Measurements from ENCODE around the gene FBXO7. TPM values are rescaled to one million over a fixed set of nuclear protein-coding genes. Genes with fewer than 3 reads are reported as not detected.

Gene FBXO7
- total and polyA plus RNA-seq, 2 experiments from 2014 or later, result 83.7 to 120 TPM

DNA sequence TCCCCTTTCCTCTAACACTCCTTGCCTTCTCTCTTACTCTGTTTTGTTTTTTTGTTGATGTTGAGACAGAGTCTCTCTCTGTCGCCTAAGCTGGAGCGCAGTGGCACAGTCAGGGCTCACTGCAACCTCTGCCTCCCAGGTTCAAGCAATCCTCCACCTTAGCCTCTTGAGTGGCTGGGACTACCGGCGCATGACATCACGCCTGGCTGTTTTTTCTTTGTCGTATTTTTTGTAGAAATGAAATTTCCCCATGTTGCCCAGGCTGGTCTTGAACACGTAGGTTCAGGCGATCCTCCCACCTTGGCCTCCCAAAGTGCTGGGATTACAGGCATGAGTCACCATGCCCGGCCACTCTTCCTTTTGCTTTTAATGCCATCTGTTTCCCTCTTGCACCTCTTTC is 72.3 kb downstream of the FBXO7 start:
- Histone ChIP-seq H3K4me1 (ENCODE audit: low read depth) (no peaks in the 10 kb centered on the region), H3K27ac (no peak overlapping the region), H3K36me3 (no peaks in the 10 kb centered on the region), H3K9me3 (ENCODE audit: low read depth) (no peaks in the 10 kb centered on the region), H3K4me3 (no peak overlapping the region), H3K27me3 (no peaks in the 10 kb centered on the region)
- TF ChIP-seq, protein P1, sequence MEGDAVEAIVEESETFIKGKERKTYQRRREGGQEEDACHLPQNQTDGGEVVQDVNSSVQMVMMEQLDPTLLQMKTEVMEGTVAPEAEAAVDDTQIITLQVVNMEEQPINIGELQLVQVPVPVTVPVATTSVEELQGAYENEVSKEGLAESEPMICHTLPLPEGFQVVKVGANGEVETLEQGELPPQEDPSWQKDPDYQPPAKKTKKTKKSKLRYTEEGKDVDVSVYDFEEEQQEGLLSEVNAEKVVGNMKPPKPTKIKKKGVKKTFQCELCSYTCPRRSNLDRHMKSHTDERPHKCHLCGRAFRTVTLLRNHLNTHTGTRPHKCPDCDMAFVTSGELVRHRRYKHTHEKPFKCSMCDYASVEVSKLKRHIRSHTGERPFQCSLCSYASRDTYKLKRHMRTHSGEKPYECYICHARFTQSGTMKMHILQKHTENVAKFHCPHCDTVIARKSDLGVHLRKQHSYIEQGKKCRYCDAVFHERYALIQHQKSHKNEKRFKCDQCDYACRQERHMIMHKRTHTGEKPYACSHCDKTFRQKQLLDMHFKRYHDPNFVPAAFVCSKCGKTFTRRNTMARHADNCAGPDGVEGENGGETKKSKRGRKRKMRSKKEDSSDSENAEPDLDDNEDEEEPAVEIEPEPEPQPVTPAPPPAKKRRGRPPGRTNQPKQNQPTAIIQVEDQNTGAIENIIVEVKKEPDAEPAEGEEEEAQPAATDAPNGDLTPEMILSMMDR (IDR thresholded peaks at IDR 0.05; ENCODE audit: low read depth, low read length), result no peak
- DNase-seq (ENCODE audit: low read depth in 1 of 2, low spot score in 1 of 2), result no peak

DNA sequence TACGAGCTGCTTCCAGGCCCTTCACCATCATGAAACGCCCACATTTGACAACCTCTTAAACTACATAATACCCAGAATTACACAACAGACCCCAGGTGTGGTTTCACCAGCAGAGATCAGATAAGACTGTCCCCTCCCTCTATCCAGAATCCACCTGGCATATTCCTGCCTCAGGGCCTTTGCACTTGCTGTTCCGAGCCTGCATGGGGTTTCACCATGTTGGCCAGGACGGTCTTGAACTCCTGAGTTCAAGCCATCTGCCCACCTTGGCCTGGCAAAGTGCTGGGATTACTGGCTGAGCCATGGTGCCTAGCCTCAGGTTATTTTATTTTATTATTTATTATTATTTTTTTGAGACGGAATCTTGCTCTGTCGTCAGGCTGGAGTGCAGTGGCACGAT is 73.4 kb downstream of the FBXO7 start:
- Histone ChIP-seq H3K4me1 (ENCODE audit: low read depth) (no peaks in the 10 kb centered on the region), H3K4me3 (no peak overlapping the region), H3K27ac (no peak overlapping the region), H3K27me3 (no peaks in the 10 kb centered on the region), H3K9me3 (ENCODE audit: low read depth) (no peaks in the 10 kb centered on the region), H3K36me3 (no peaks in the 10 kb centered on the region)
- DNase-seq (ENCODE audit: low read depth in 1 of 2, low spot score in 1 of 2), result no peak
- TF ChIP-seq, protein P1 (IDR thresholded peaks at IDR 0.05; ENCODE audit: low read depth, low read length), result no peak

Other genes with a start within 250 kb of the FBXO7 start
- not detected in 2 replicates for gene SLC5A4, start 219.5 kb upstream of the FBXO7 start, total RNA-seq
- gene SLC5A4, start 219.5 kb upstream of the FBXO7 start, polyA plus RNA-seq, result not detected in 2 replicates
- not detected in 2 replicates for gene RFPL3, start 116.9 kb upstream of the FBXO7 start, total RNA-seq
- gene RFPL3, start 116.9 kb upstream of the FBXO7 start, polyA plus RNA-seq, result not detected in 2 replicates
- 104 and 109 TPM in 2 replicates for gene RTCB, start 62.6 kb upstream of the FBXO7 start, total RNA-seq
- gene RTCB, start 62.6 kb upstream of the FBXO7 start, polyA plus RNA-seq, result 137 and 154 TPM in 2 replicates
- not detected in 2 replicates for gene BPIFC, start 10.4 kb upstream of the FBXO7 start, total RNA-seq
- not detected in 2 replicates for gene BPIFC, start 10.4 kb upstream of the FBXO7 start, polyA plus RNA-seq

All from cardiac muscle cell (in vitro differentiated cells and primary cell).